Peyer's patch (tissue), 4 donors: ENCODE data around the gene PLEKHH3.

Experiments
- POLR2A ChIP-seq, 2 donors: fragments of 450-650 bp; IDR thresholded peaks; one replicate each; pipeline ENCODE4 v1.5.1; 2017; ENCODE audit warnings: antibody characterized with exemption in 2 of 2, mild to moderate bottlenecking in 2 of 2, moderate library complexity in 2 of 2
- TF ChIP-seq, protein P1 (sequence below), 6 experiments: fragments of 450-650 bp in 4 of 6; fragments of 200-600 bp in 2 of 6; sonication (generic) in 1 of 6; IDR thresholded peaks; one replicate each; pipeline ENCODE4 v1.5.1; 2017 to 2019; ENCODE audit warnings: antibody characterized with exemption in 6 of 6, mild to moderate bottlenecking in 3 of 6, moderate library complexity in 1 of 6

DNA sequence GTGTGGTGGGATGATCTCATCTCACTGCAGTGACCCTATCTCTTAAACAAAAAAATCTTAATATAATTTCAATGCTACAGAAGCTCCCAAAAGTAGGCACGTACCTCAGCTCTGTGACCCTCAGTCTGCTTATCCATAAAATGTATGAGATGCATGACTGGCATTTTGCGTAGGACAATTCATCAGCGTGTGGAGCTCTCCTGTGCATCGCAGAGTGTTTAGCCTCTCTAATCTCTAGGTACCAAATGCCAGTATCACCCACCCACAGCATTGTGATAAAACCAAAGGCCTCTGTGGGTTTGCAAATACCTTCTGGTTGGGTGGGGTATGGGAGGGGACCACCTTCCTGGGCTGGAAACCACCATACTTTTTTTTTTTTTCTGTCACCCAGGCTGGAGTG, 36.7 kb downstream of the PLEKHH3 start:
- no peak for TF ChIP-seq POLR2A (IDR thresholded peaks at IDR 0.05)
- TF ChIP-seq, protein P1, sequence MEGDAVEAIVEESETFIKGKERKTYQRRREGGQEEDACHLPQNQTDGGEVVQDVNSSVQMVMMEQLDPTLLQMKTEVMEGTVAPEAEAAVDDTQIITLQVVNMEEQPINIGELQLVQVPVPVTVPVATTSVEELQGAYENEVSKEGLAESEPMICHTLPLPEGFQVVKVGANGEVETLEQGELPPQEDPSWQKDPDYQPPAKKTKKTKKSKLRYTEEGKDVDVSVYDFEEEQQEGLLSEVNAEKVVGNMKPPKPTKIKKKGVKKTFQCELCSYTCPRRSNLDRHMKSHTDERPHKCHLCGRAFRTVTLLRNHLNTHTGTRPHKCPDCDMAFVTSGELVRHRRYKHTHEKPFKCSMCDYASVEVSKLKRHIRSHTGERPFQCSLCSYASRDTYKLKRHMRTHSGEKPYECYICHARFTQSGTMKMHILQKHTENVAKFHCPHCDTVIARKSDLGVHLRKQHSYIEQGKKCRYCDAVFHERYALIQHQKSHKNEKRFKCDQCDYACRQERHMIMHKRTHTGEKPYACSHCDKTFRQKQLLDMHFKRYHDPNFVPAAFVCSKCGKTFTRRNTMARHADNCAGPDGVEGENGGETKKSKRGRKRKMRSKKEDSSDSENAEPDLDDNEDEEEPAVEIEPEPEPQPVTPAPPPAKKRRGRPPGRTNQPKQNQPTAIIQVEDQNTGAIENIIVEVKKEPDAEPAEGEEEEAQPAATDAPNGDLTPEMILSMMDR (IDR thresholded peaks at IDR 0.05): no peak
